ENCODE results near the gene XK. TPM values are rescaled to one million over a fixed set of nuclear protein-coding genes. Genes with fewer than 3 reads are reported as not detected.
"Not testable (repeated sequence)": the region's sequence is repeated elsewhere in the genome, so short reads cannot be mapped to it uniquely, and the experiment has no call there.

Gene XK
- total RNA-seq, 1 donor from 2014 or later = 4.9 TPM

GRCh38 chrX:37753384-37753783 is 67.8 kb downstream of the XK start:
- no peak for DNase-seq (ENCODE audit: low spot score)

GRCh38 chrX:37754516-37754915 is 68.9 kb downstream of the XK start:
- DNase-seq (ENCODE audit: low spot score) = no peak

GRCh38 chrX:37755025-37755424 is 69.4 kb downstream of the XK start:
- no peak for DNase-seq (ENCODE audit: low spot score)

GRCh38 chrX:37757082-37757481 is 71.5 kb downstream of the XK start:
- no peak for DNase-seq (ENCODE audit: low spot score)

- DNase-seq (ENCODE audit: low spot score) = no peak
These were observed 73.8 kb downstream of the XK start for GRCh38 chrX:37759351-37759750.

- DNase-seq (ENCODE audit: low spot score) = no peak
These were observed 74.4 kb downstream of the XK start for GRCh38 chrX:37759878-37760418.

- no peak for DNase-seq (ENCODE audit: low spot score)
These were observed 77.8 kb downstream of the XK start for GRCh38 chrX:37763400-37763799.

- no peak for DNase-seq (ENCODE audit: low spot score)
These were observed 79.9 kb downstream of the XK start for GRCh38 chrX:37765507-37765906.

GRCh38 chrX:37767430-37767829 is 81.8 kb downstream of the XK start:
- no peak for DNase-seq (ENCODE audit: low spot score)

- DNase-seq (ENCODE audit: low spot score) = not testable (repeated sequence)
These were observed 83.3 kb downstream of the XK start for GRCh38 chrX:37768866-37769265.

GRCh38 chrX:37776283-37776986 is 90.8 kb downstream of the XK start:
- DNase-seq (ENCODE audit: low spot score) = no peak

GRCh38 chrX:37776987-37777325 is 91.4 kb downstream of the XK start:
- no peak for DNase-seq (ENCODE audit: low spot score)

- DNase-seq (ENCODE audit: low spot score) = no peak
These were observed 94.3 kb downstream of the XK start, which contains the start of gene CYBB for GRCh38 chrX:37779857-37780256. TSS of gene CYBB (plus strand) at chrX:37780059. CDS start at chrX:37780078, 19 bp downstream.

GRCh38 chrX:37781081-37781480 is 95.5 kb downstream of the XK start:
- DNase-seq (ENCODE audit: low spot score) = no peak

Other genes with a start within 250 kb of the XK start
- 1.9 TPM for gene LANCL3, start 114.1 kb upstream of the XK start, total RNA-seq
- 13.7 TPM for gene CYBB, start 94.3 kb downstream of the XK start, total RNA-seq
- gene DYNLT3, start 161.8 kb downstream of the XK start, total RNA-seq = 31.9 TPM

All from ureter (tissue), 1 donor.